HCT116 (cell line): ENCODE measurements around the gene TIMD4. TPM values are rescaled to one million over a fixed set of nuclear protein-coding genes. Genes with fewer than 3 reads are reported as not detected.

Source experiments
- ATAC-seq: fragments of 200-7000 bp; cut with Tn5 transposase; 2 replicates; pipeline ENCODE4 v1.9.1; 2020; ENCODE audit warnings: mild to moderate bottlenecking, moderate library complexity
- BruUV-seq: library from RNA; stranded (reverse); fragments of 400-500 nt; replicated peaks from 2 replicates; lab custom pipeline; 2021; lab: Mats Ljungman, UMichigan
- CTCF ChIA-PET: fragments of 300-600 bp; sonication (Branson Sonifier 250); formaldehyde crosslinking; loops from one replicate; lab custom pipeline; 2021; ENCODE audit warnings: antibody characterized with exemption; lab: Charles Lee
- POLR2A ChIA-PET: fragments of 300-600, 350-600 bp; sonication (Branson Sonifier 250); formaldehyde crosslinking; loops from one replicate; lab custom pipeline; 2021; ENCODE audit warnings: antibody characterized with exemption; lab: Charles Lee
- RAD21 ChIA-PET, 2 experiments: fragments of 300-600 bp; sonication (Branson Sonifier 250); formaldehyde crosslinking; loops; one replicate each; lab custom pipeline; 2023; ENCODE audit warnings: low total read pairs in 2 of 2; ENCODE audit not compliant: uncharacterized antibody in 2 of 2, unreplicated experiment in 2 of 2, low non-redundant PET in 1 of 2; lab: Charles Lee
- DNase-seq: peaks from one replicate; pipeline ENCODE4 v3.0.0-alpha.2; 2010; ENCODE audit warnings: low read depth, low spot score
- H2AFZ ChIP-seq: fragments of 200-600 bp; shearing (Covaris generic), sonication (generic); 2 replicates; pipeline ENCODE4 v1.6.1; 2017; ENCODE audit warnings: low read depth, mixed run types, mixed read lengths, antibody characterized with exemption, low read length; ENCODE audit not compliant: poor library complexity, severe bottlenecking
- H3K27ac ChIP-seq: 2 replicates; pipeline ENCODE4 v1.5.1; 2012; ENCODE audit warnings: low read depth, low read length
- H3K27me3 ChIP-seq: fragments of 200-600 bp; sonication (generic); 2 replicates; pipeline ENCODE4 v1.6.1; 2016; ENCODE audit warnings: mixed run types, low read length, mixed read lengths; ENCODE audit not compliant: insufficient read depth
- H3K36me3 ChIP-seq, 2 experiments: fragments of 200-500 bp in 1 of 2; fragments of 200-600 bp in 1 of 2; sonication (Bioruptor generic) in 1 of 2; sonication (generic) in 1 of 2; 2 replicates each; pipeline versions ENCODE4 v1.5.1 to v1.6.1; 2014 to 2016; ENCODE audit warnings: low read length in 2 of 2, inconsistent platforms in 1 of 2, mixed read lengths in 1 of 2, mixed run types in 1 of 2; ENCODE audit not compliant: insufficient read depth in 2 of 2, control insufficient read depth in 1 of 2
- H3K4me1 ChIP-seq, 2 experiments: fragments of 200-600 bp in 1 of 2; sonication (generic) in 1 of 2; 2 replicates each; pipeline versions ENCODE4 v1.5.1 to v1.6.1; 2012 to 2017; ENCODE audit warnings: low read length in 2 of 2, inconsistent platforms in 1 of 2, mild to moderate bottlenecking in 1 of 2, mixed read lengths in 1 of 2, mixed run types in 1 of 2, moderate library complexity in 1 of 2; ENCODE audit not compliant: insufficient read depth in 2 of 2, control insufficient read depth in 1 of 2
- H3K4me2 ChIP-seq: fragments of 200-600 bp; sonication (generic); 2 replicates; pipeline ENCODE4 v1.6.1; 2017; ENCODE audit warnings: mixed run types, low read length, mixed read lengths
- H3K4me3 ChIP-seq, 2 experiments: fragments of 200-600 bp in 1 of 2; sonication (generic) in 1 of 2; replicated peaks in 1 of 2; 2 replicates each; pipeline ENCODE4 v1.5.1; 2011 to 2016; ENCODE audit warnings: low read length in 2 of 2, control low read depth in 1 of 2, low read depth in 1 of 2, mild to moderate bottlenecking in 1 of 2, mixed read lengths in 1 of 2, mixed run types in 1 of 2
- H3K79me2 ChIP-seq: fragments of 200-600 bp; sonication (generic); 2 replicates; pipeline ENCODE4 v1.6.1; 2017; ENCODE audit warnings: mild to moderate bottlenecking, mixed run types, low read length, moderate library complexity, mixed read lengths; ENCODE audit not compliant: insufficient read depth
- H3K9ac ChIP-seq: fragments of 200-600 bp; sonication (generic); 2 replicates; pipeline ENCODE4 v1.6.1; 2016; ENCODE audit warnings: low read length, mixed read lengths
- H3K9me2 ChIP-seq: fragments of 200-600 bp; sonication (generic), shearing (Covaris generic); 2 replicates; pipeline ENCODE4 v1.6.1; 2017; ENCODE audit warnings: mixed run types, mild to moderate bottlenecking, moderate library complexity; ENCODE audit not compliant: insufficient read depth
- H3K9me3 ChIP-seq, 2 experiments: fragments of 200-500 bp in 1 of 2; fragments of 200-600 bp in 1 of 2; sonication (Bioruptor generic) in 1 of 2; sonication (generic) in 1 of 2; 2 replicates each; pipeline ENCODE4 v1.6.1; 2014 to 2017; ENCODE audit warnings: low read length in 2 of 2, mixed read lengths in 2 of 2, inconsistent platforms in 1 of 2, low read depth in 1 of 2, mild to moderate bottlenecking in 1 of 2, mixed run types in 1 of 2, moderate library complexity in 1 of 2; ENCODE audit not compliant: control insufficient read depth in 1 of 2, insufficient read depth in 1 of 2
- H4K20me1 ChIP-seq: fragments of 200-600 bp; sonication (generic), shearing (Covaris generic); 2 replicates; pipeline ENCODE4 v1.6.1; 2017; ENCODE audit warnings: mixed run types, mild to moderate bottlenecking, moderate library complexity; ENCODE audit not compliant: insufficient read depth
- ATF3 ChIP-seq: IDR thresholded peaks from 2 replicates; pipeline ENCODE4 v1.6.1; 2012
- CBX3 ChIP-seq: IDR thresholded peaks from 2 replicates; pipeline ENCODE4 v1.6.1; 2012; ENCODE audit warnings: low read depth
- CEBPB ChIP-seq: IDR thresholded peaks from 2 replicates; pipeline ENCODE4 v1.6.1; 2012; ENCODE audit warnings: low read depth
- CTCF ChIP-seq, 3 experiments: fragments of 200-600 bp in 1 of 3; sonication (generic) in 1 of 3; IDR thresholded peaks in 2 of 3; conservative IDR thresholded peaks in 1 of 3; 2 replicates each; pipeline ENCODE4 v1.5.1; 2012 to 2017; ENCODE audit warnings: low read depth in 2 of 3, low read length in 2 of 3, antibody characterized with exemption in 1 of 3, borderline replicate concordance in 1 of 3, control low read depth in 1 of 3, mild to moderate bottlenecking in 1 of 3, mixed read lengths in 1 of 3, mixed run types in 1 of 3, moderate library complexity in 1 of 3; ENCODE audit not compliant: insufficient read depth in 1 of 3
- FOSL1 ChIP-seq: IDR thresholded peaks from 2 replicates; pipeline ENCODE4 v1.6.1; 2012; ENCODE audit warnings: low read depth
- JUND ChIP-seq: IDR thresholded peaks from 2 replicates; pipeline ENCODE4 v1.6.1; 2012
- POLR2AphosphoS5 ChIP-seq: IDR thresholded peaks from 2 replicates; pipeline ENCODE4 v1.6.1; 2011; ENCODE audit warnings: mild to moderate bottlenecking, low read depth, low read length, moderate library complexity
- RAD21 ChIP-seq: IDR thresholded peaks from 2 replicates; pipeline ENCODE4 v1.6.1; 2012; ENCODE audit warnings: low read depth, mild to moderate bottlenecking
- REST ChIP-seq: IDR thresholded peaks from 2 replicates; pipeline ENCODE4 v1.6.1; 2012; ENCODE audit warnings: low read depth
- SP1 ChIP-seq: IDR thresholded peaks from 2 replicates; pipeline ENCODE4 v1.6.1; 2012; ENCODE audit warnings: low read depth
- SRF ChIP-seq: IDR thresholded peaks from 2 replicates; pipeline ENCODE4 v1.6.1; 2012; ENCODE audit warnings: low read depth
- YY1 ChIP-seq: IDR thresholded peaks from 2 replicates; pipeline ENCODE4 v1.6.1; 2011; ENCODE audit warnings: low read length, low read depth, moderate library complexity, mild to moderate bottlenecking; ENCODE audit not compliant: insufficient replicate concordance; ENCODE audit errors: extremely low read depth
- ZBTB33 ChIP-seq: IDR thresholded peaks from 2 replicates; pipeline ENCODE4 v1.6.1; 2011; ENCODE audit warnings: mild to moderate bottlenecking, low read length, moderate library complexity; ENCODE audit not compliant: insufficient replicate concordance; ENCODE audit errors: extremely low read depth
- ZFX ChIP-seq: fragments of 450-650 bp; IDR thresholded peaks from 2 replicates; pipeline ENCODE4 v1.6.1; 2017
- intact Hi-C: fragments of 100-400 bp; cut with micrococcal nuclease; formaldehyde crosslinking; loops from 2 replicates; pipeline ENCODE4 v1.10.0; 2022
- total RNA-seq: library from RNA; stranded (reverse); gene quantifications from one replicate; pipeline ENCODE4 v1.2.1, GENCODE V29; 2021; ENCODE audit not compliant: unreplicated experiment

Gene TIMD4
- total RNA-seq, 1 experiment from 2014 or later: not detected

- CTCF ChIA-PET: no interaction called here
- no peaks in the 10 kb centered on the region for H3K9me3 ChIP-seq
These were observed 15.1 kb downstream of the TIMD4 start for GRCh38 chr5:156947925-156948324.

GRCh38 chr5:156942064-156942463 lies 21.0 kb downstream of the TIMD4 start:
- H3K79me2 ChIP-seq: no peaks in the 10 kb centered on the region
- intact Hi-C loops: no loop called here
- no peaks in the 10 kb centered on the region for H3K36me3 ChIP-seq
- peaks cover 4% of the 10 kb centered on the region; the same call in 1 of the 2 replicates for H3K27me3 ChIP-seq
- H4K20me1 ChIP-seq: no peaks in the 10 kb centered on the region
- H3K4me2 ChIP-seq: no peak overlapping the region
- no peak overlapping the region for H3K4me3 ChIP-seq
- no TSS peak for BruUV-seq
- DNase-seq (no peak), ATAC-seq (no peak)
- no peak overlapping the region for H3K9ac ChIP-seq
- ChIA-PET CTCF (no interaction called here), RAD21 (no interaction called here), POLR2A (no interaction called here)
- H3K9me3 ChIP-seq: no peaks in the 10 kb centered on the region
- H3K9me2 ChIP-seq: no peaks in the 10 kb centered on the region
- H3K27ac ChIP-seq: no peak overlapping the region
- no peaks in the 10 kb centered on the region for H3K4me1 ChIP-seq
- no peak overlapping the region for H2AFZ ChIP-seq
- TF ChIP-seq POLR2AphosphoS5 (no peak), SRF (no peak), CTCF (IDR thresholded peaks at IDR 0.05 in 2 of 3, conservative IDR thresholded peaks at IDR 0.05 in 1 of 3; ENCODE audit: borderline replicate concordance in 1 of 3, insufficient read depth in 1 of 3, low read depth in 2 of 3, low read length in 2 of 3) (no peak), JUND (no peak), RAD21 (no peak), CBX3 (no peak), YY1 (no peak), REST (no peak), SP1 (no peak), ZBTB33 (no peak), CEBPB (no peak), ZFX (no peak), ATF3 (no peak)

More at GRCh38 chr5:156947925-156948324, 15.1 kb downstream of the TIMD4 start:
- H3K4me1 ChIP-seq: no peaks in the 10 kb centered on the region
- peaks cover 3% of the 10 kb centered on the region; the same call in 1 of the 2 replicates for H3K27me3 ChIP-seq
- POLR2A ChIA-PET: no interaction called here
- intact Hi-C loops: no loop called here
- H3K27ac ChIP-seq: no peak overlapping the region
- DNase-seq (no peak), ATAC-seq (no peak)
- no peak overlapping the region for H3K4me2 ChIP-seq
- no peak overlapping the region for H3K9ac ChIP-seq
- H2AFZ ChIP-seq: no peak overlapping the region
- no TSS peak for BruUV-seq
- no peak overlapping the region for H3K4me3 ChIP-seq
- RAD21 ChIA-PET: no interaction called here
- no peaks in the 10 kb centered on the region for H3K36me3 ChIP-seq
- no peaks in the 10 kb centered on the region for H3K79me2 ChIP-seq
- no peak for TF ChIP-seq FOSL1
- no peaks in the 10 kb centered on the region for H3K9me2 ChIP-seq
- no peaks in the 10 kb centered on the region for H4K20me1 ChIP-seq
